DND-41 (cell line): ENCODE data around the gene ARMH3.

Experiments used
- EZH2 ChIP-seq: IDR thresholded peaks from 3 replicates; pipeline ENCODE4 v1.6.1; 2012; ENCODE audit warnings: borderline replicate concordance, low read depth, mild to moderate bottlenecking, moderate library complexity, low read length, inconsistent platforms; ENCODE audit not compliant: severe bottlenecking
- TF ChIP-seq, protein P1 (sequence below): IDR thresholded peaks from 2 replicates; pipeline ENCODE4 v1.5.1; 2012; ENCODE audit warnings: borderline replicate concordance, low read length, moderate library complexity, mild to moderate bottlenecking; ENCODE audit not compliant: poor library complexity, severe bottlenecking; ENCODE audit errors: extremely low read depth

DNA sequence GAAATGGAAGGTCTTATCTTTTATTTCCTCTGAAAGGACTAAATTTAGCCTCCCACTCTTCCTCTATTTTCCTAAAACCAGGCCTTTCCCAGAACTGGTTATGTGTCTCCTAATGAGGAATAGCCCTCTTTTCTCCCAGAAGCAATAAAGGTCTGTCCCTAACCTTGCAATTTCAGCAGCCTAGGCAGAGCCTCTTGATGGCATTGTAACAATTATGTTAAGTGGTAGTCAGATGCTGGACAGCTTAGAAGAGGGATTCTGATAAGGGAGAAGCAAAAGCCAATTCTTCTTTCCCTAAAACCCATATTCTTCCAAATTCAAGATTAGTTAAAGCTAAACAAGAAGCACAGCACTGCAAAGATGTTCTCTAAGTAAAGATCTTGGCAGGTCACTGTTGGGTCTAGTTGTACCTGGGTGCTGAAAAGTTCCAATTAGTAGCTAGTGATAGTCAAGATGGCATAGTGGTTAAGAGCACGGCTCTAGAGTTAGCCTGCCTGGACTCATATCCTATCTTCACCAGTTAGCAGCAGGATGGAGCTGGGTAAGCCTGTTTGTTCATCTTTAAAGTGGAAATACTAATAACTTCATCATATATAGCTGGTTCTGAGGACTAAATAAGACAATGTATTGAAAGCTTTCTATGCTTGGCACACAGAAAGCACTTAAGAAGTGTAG lies 198.0 kb downstream of the ARMH3 start:
- TF ChIP-seq, protein P1, sequence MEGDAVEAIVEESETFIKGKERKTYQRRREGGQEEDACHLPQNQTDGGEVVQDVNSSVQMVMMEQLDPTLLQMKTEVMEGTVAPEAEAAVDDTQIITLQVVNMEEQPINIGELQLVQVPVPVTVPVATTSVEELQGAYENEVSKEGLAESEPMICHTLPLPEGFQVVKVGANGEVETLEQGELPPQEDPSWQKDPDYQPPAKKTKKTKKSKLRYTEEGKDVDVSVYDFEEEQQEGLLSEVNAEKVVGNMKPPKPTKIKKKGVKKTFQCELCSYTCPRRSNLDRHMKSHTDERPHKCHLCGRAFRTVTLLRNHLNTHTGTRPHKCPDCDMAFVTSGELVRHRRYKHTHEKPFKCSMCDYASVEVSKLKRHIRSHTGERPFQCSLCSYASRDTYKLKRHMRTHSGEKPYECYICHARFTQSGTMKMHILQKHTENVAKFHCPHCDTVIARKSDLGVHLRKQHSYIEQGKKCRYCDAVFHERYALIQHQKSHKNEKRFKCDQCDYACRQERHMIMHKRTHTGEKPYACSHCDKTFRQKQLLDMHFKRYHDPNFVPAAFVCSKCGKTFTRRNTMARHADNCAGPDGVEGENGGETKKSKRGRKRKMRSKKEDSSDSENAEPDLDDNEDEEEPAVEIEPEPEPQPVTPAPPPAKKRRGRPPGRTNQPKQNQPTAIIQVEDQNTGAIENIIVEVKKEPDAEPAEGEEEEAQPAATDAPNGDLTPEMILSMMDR = no peak
- no peak for TF ChIP-seq EZH2
